IPS-NIHi7 (cell line): ENCODE data around the gene C3.
A peak's percentile ranks its signal among the peaks of the same experiment; 100 is the strongest.

Experiments
- DNase-seq: peaks from one replicate; pipeline ENCODE4 v3.0.0; 2012; ENCODE audit warnings: mixed read lengths; ENCODE audit errors: extremely low spot score

C3 gene

GRCh38 chr19:6745965-6746364 is 25.5 kb upstream of the C3 start:
- DNase-seq, result no peak

- no peak for DNase-seq
Measured at GRCh38 chr19:6744381-6745301, 24.2 kb upstream of the C3 start.

- no peak for DNase-seq
Measured at GRCh38 chr19:6743714-6744380, 23.4 kb upstream of the C3 start.

- no peak for DNase-seq
Measured at GRCh38 chr19:6743066-6743465, 22.6 kb upstream of the C3 start.

GRCh38 chr19:6740589-6741343 is 20.3 kb upstream of the C3 start:
- peak; percentile 53 for DNase-seq

GRCh38 chr19:6739883-6740588 is 19.6 kb upstream of the C3 start:
- no peak for DNase-seq

- peak; percentile 75 for DNase-seq
Measured at GRCh38 chr19:6739390-6739882, 19.0 kb upstream of the C3 start, which contains the start of gene TRIP10. Gene TRIP10 (plus strand): TSS chr19:6739680. CDS start chr19:6739762, 82 bp downstream.

- no peak for DNase-seq
Measured at GRCh38 chr19:6738787-6739389, 18.4 kb upstream of the C3 start.

- no peak for DNase-seq
Measured at GRCh38 chr19:6737873-6738786, 17.7 kb upstream of the C3 start.

- DNase-seq, result peak; percentile 95
Measured at GRCh38 chr19:6737284-6737872, 16.9 kb upstream of the C3 start, which contains the start of gene GPR108. Gene GPR108 (minus strand): TSS chr19:6737580. CDS start chr19:6737576, 4 bp downstream.

- DNase-seq, result no peak
Measured at GRCh38 chr19:6736917-6737283, 16.4 kb upstream of the C3 start.

GRCh38 chr19:6736169-6736916 is 15.9 kb upstream of the C3 start:
- DNase-seq, result peak; percentile 63

- DNase-seq, result no peak
Measured at GRCh38 chr19:6735181-6735911, 14.9 kb upstream of the C3 start.

GRCh38 chr19:6734096-6734696 is 13.7 kb upstream of the C3 start:
- DNase-seq, result no peak

GRCh38 chr19:6733338-6734095 is 13.1 kb upstream of the C3 start:
- no peak for DNase-seq

GRCh38 chr19:6732803-6733337 is 12.4 kb upstream of the C3 start:
- DNase-seq, result no peak

- DNase-seq, result no peak
Measured at GRCh38 chr19:6731822-6732221, 11.4 kb upstream of the C3 start.
